ENCODE results near the gene PXN.
"Not testable (repeated sequence)": the region's sequence is repeated elsewhere in the genome, so short reads cannot be mapped to it uniquely, and the experiment has no call there.

PXN gene

GRCh38 chr12:120241561-120242274 is 23.8 kb downstream of the PXN start:
- no peak for DNase-seq

GRCh38 chr12:120240495-120240833 is 25.1 kb downstream of the PXN start:
- no peak for DNase-seq

- no peak for DNase-seq
Observed at GRCh38 chr12:120239776-120240494, 25.6 kb downstream of the PXN start.

GRCh38 chr12:120238839-120239445 is 26.6 kb downstream of the PXN start:
- DNase-seq = no peak

- DNase-seq = no peak
Observed at GRCh38 chr12:120238217-120238616, 27.3 kb downstream of the PXN start.

GRCh38 chr12:120237360-120238171 is 28.0 kb downstream of the PXN start:
- no peak for DNase-seq

GRCh38 chr12:120236809-120237208 is 28.7 kb downstream of the PXN start:
- not testable (repeated sequence) for DNase-seq

GRCh38 chr12:120235369-120236323 is 29.9 kb downstream of the PXN start:
- no peak for DNase-seq

GRCh38 chr12:120234643-120235368 is 30.7 kb downstream of the PXN start:
- DNase-seq = no peak

GRCh38 chr12:120231316-120232011 is 34.1 kb downstream of the PXN start:
- peak in 4 of 5 experiments; percentile 46 to 82 (median 66) for DNase-seq

GRCh38 chr12:120230974-120231315 is 34.6 kb downstream of the PXN start:
- DNase-seq = no peak

- DNase-seq = no peak
Observed at GRCh38 chr12:120230326-120230973, 35.1 kb downstream of the PXN start.

GRCh38 chr12:120229487-120230325 is 35.8 kb downstream of the PXN start:
- DNase-seq = no peak

- DNase-seq = no peak
Observed at GRCh38 chr12:120229071-120229486, 36.5 kb downstream of the PXN start.

- DNase-seq = peak; percentile 71 to 87 (median 84)
Observed at GRCh38 chr12:120228291-120229070, 37.0 kb downstream of the PXN start.

GRCh38 chr12:120228041-120228290 is 37.6 kb downstream of the PXN start:
- no peak for DNase-seq

- no peak for DNase-seq
Observed at GRCh38 chr12:120227233-120228040, 38.1 kb downstream of the PXN start.

All from T-helper 2 cell (primary cell).